Activated T-cell treated with anti-CD3 and anti-CD28 coated beads, Interleukin-2, amount 50 U/mL, for 4 hours (primary cell): Measurements from ENCODE around the gene GJD3. TPM values are rescaled to one million over a fixed set of nuclear protein-coding genes. Genes with fewer than 3 reads are reported as not detected.

ENCODE experiments used
- total RNA-seq, 3 donors: library from RNA; stranded (reverse); gene quantifications; one replicate each; pipeline ENCODE4 v1.2.1, GENCODE V29; 2021

The GJD3 gene
- total RNA-seq, 3 donors from 2014 or later = not detected

Other genes with a start within 250 kb of the GJD3 start
- gene MSL1, start 242.8 kb downstream of the GJD3 start, total RNA-seq = 10 to 100 TPM; 63.3 to 68.5 (median 64.1) TPM
- 100 to 1,000 TPM; 100 to 108 (median 103) TPM for gene CASC3, start 224.2 kb downstream of the GJD3 start, total RNA-seq
- 1 to 10 TPM; 5.7 to 6.7 (median 6.1) TPM for gene RAPGEFL1, start 187.3 kb downstream of the GJD3 start, total RNA-seq
- gene WIPF2, start 145.4 kb downstream of the GJD3 start, total RNA-seq = 10 to 100 TPM; 21.3 to 24.6 (median 22.1) TPM
- 10 to 100 TPM; 67.3 to 94.0 (median 83.6) TPM for gene CDC6, start 76.9 kb downstream of the GJD3 start, total RNA-seq
- gene RARA, start 55.6 kb downstream of the GJD3 start, total RNA-seq = 10 to 100 TPM; 46.5 to 61.9 (median 48.7) TPM
- gene TOP2A, start 53.2 kb upstream of the GJD3 start, total RNA-seq = 10 to 100 TPM; 10.4 to 16.4 (median 12.0) TPM
- 10 to 100 TPM; 14.0 to 17.7 (median 14.7) TPM for gene IGFBP4, start 78.7 kb upstream of the GJD3 start, total RNA-seq
- gene TNS4, start 136.9 kb upstream of the GJD3 start, total RNA-seq = 1 to 10 TPM; 3.9 to 4.7 (median 4.1) TPM
- 100 to 1,000 TPM in 2 of 3 donors, 10 to 100 TPM in 1; 77.3 to 109 (median 108) TPM for gene CCR7, start 200.7 kb upstream of the GJD3 start, total RNA-seq